ENCODE measurements around the gene KASH5.
"Not testable (repeated sequence)": the region's sequence is repeated elsewhere in the genome, so short reads cannot be mapped to it uniquely, and the experiment has no call there.

Gene KASH5

GRCh38 chr19:49362048-49362928 lies 25.8 kb upstream of the KASH5 start, which contains the start of gene TEAD2:
Gene TEAD2 (minus strand): TSS chr19:49362416. CDS start chr19:49360075, 2,341 bp downstream.
- no peak for DNase-seq

- DNase-seq = no peak
Measured at GRCh38 chr19:49362929-49363267, 25.2 kb upstream of the KASH5 start.

GRCh38 chr19:49363268-49364082 lies 24.6 kb upstream of the KASH5 start, which contains the start of gene DKKL1:
Gene DKKL1 (plus strand): TSS chr19:49363877. CDS start chr19:49363999, 122 bp downstream.
- DNase-seq = peak; percentile 82

GRCh38 chr19:49364083-49364737 lies 23.8 kb upstream of the KASH5 start:
- no peak for DNase-seq

GRCh38 chr19:49366110-49366509 lies 21.9 kb upstream of the KASH5 start:
- no peak for DNase-seq

GRCh38 chr19:49368711-49369358 lies 19.2 kb upstream of the KASH5 start:
- DNase-seq = no peak

GRCh38 chr19:49371184-49371583 lies 16.9 kb upstream of the KASH5 start:
- DNase-seq = no peak

- DNase-seq = not testable (repeated sequence)
Measured at GRCh38 chr19:49373174-49373573, 14.9 kb upstream of the KASH5 start.

GRCh38 chr19:49374665-49375434 lies 13.2 kb upstream of the KASH5 start:
- DNase-seq = no peak

GRCh38 chr19:49378512-49378911 lies 9.5 kb upstream of the KASH5 start:
- no peak for DNase-seq

- DNase-seq = no peak
Measured at GRCh38 chr19:49380391-49380790, 7.7 kb upstream of the KASH5 start.

- DNase-seq = no peak
Measured at GRCh38 chr19:49382639-49383038, 5.4 kb upstream of the KASH5 start.

- no peak for DNase-seq
Measured at GRCh38 chr19:49383599-49383998, 4.5 kb upstream of the KASH5 start.

GRCh38 chr19:49389406-49389805 lies 1.4 kb downstream of the KASH5 start:
- no peak for DNase-seq

GRCh38 chr19:49390131-49390928 lies 2.3 kb downstream of the KASH5 start:
- DNase-seq = no peak

GRCh38 chr19:49390929-49391359 lies 2.9 kb downstream of the KASH5 start:
- no peak for DNase-seq

GRCh38 chr19:49391581-49392399 lies 3.7 kb downstream of the KASH5 start:
- DNase-seq = peak; percentile 79

- DNase-seq = no peak
Measured at GRCh38 chr19:49393881-49394280, 5.8 kb downstream of the KASH5 start.

- no peak for DNase-seq
Measured at GRCh38 chr19:49395581-49396407, 7.7 kb downstream of the KASH5 start.
